Naive thymus-derived CD4-positive, alpha-beta T cell (primary cell): ENCODE data around the gene CAVIN1. TPM values are rescaled to one million over a fixed set of nuclear protein-coding genes. Genes with fewer than 3 reads are reported as not detected.

Experiments
- ATAC-seq: fragments of 150-1000 bp; cut with Tn5 transposase; 2 replicates; pipeline ENCODE4 v1.10.0; 2021; ENCODE audit warnings: mild to moderate bottlenecking, moderate library complexity
- CTCF ChIA-PET: fragments of 350-600 bp; sonication (Branson Sonifier 250); formaldehyde crosslinking; loops from one replicate; lab custom pipeline; 2021; ENCODE audit warnings: antibody characterized with exemption; lab: Charles Lee
- POLR2A ChIA-PET: fragments of 350-600 bp; sonication (Branson Sonifier 250); formaldehyde crosslinking; loops from one replicate; lab custom pipeline; 2021; ENCODE audit warnings: antibody characterized with exemption, inconsistent platforms; lab: Charles Lee
- DNase-seq, 9 donors: peaks; one replicate each; pipeline versions ENCODE4 v3.0.0 to v3.0.0-alpha.2; 2020 to 2022; ENCODE audit warnings: mixed read lengths in 1 of 9
- H3K27ac ChIP-seq: one replicate; pipeline ENCODE4 v1.7.0; 2013; ENCODE audit warnings: mild to moderate bottlenecking, low read depth, low read length, moderate library complexity
- H3K27me3 ChIP-seq, 2 donors: one replicate each; pipeline ENCODE4 v1.7.0; 2013; ENCODE audit warnings: low read length in 2 of 2, mild to moderate bottlenecking in 2 of 2, moderate library complexity in 2 of 2; ENCODE audit not compliant: control insufficient read depth in 2 of 2, insufficient read depth in 2 of 2
- H3K36me3 ChIP-seq, 3 experiments: 1 replicate in 2 of 3; 2 replicates in 1 of 3; pipeline ENCODE4 v1.7.0; 2013; ENCODE audit warnings: low read length in 3 of 3, mild to moderate bottlenecking in 3 of 3, moderate library complexity in 1 of 3; ENCODE audit not compliant: insufficient read depth in 3 of 3, control insufficient read depth in 2 of 3
- H3K4me1 ChIP-seq, 2 donors: one replicate each; pipeline ENCODE4 v1.7.0; 2013; ENCODE audit warnings: low read length in 2 of 2, mild to moderate bottlenecking in 2 of 2, moderate library complexity in 1 of 2; ENCODE audit not compliant: control insufficient read depth in 2 of 2, insufficient read depth in 2 of 2
- H3K4me3 ChIP-seq: 2 replicates; pipeline ENCODE4 v1.7.0; 2013; ENCODE audit warnings: mild to moderate bottlenecking, low read length
- H3K9me3 ChIP-seq, 3 experiments: 1 replicate in 2 of 3; 2 replicates in 1 of 3; pipeline ENCODE4 v1.7.0; 2013; ENCODE audit warnings: low read length in 3 of 3; ENCODE audit not compliant: control insufficient read depth in 2 of 3
- H3K27ac Mint-ChIP-seq, 9 donors: one replicate each; pipeline ENCODE4 v1.8.0; 2020 to 2022; ENCODE audit warnings: mixed read lengths in 9 of 9, mild to moderate bottlenecking in 8 of 9, moderate library complexity in 5 of 9, inconsistent platforms in 2 of 9
- H3K27me3 Mint-ChIP-seq, 5 donors: one replicate each; pipeline ENCODE4 v1.8.0; 2021 to 2022; ENCODE audit warnings: mixed read lengths in 5 of 5, mild to moderate bottlenecking in 1 of 5
- H3K36me3 Mint-ChIP-seq, 5 donors: one replicate each; pipeline ENCODE4 v1.8.0; 2020 to 2022; ENCODE audit warnings: mixed read lengths in 5 of 5, mild to moderate bottlenecking in 3 of 5, inconsistent platforms in 1 of 5
- H3K4me1 Mint-ChIP-seq, 7 donors: one replicate each; pipeline ENCODE4 v1.8.0; 2020 to 2022; ENCODE audit warnings: mixed read lengths in 7 of 7, mild to moderate bottlenecking in 3 of 7, inconsistent platforms in 1 of 7
- H3K4me3 Mint-ChIP-seq, 10 donors: one replicate each; pipeline ENCODE4 v1.8.0; 2020 to 2022; ENCODE audit warnings: mild to moderate bottlenecking in 10 of 10, mixed read lengths in 10 of 10, moderate library complexity in 6 of 10, inconsistent platforms in 2 of 10
- H3K9me3 Mint-ChIP-seq, 11 donors: one replicate each; pipeline ENCODE4 v1.8.0; 2020 to 2022; ENCODE audit warnings: mixed read lengths in 11 of 11, mild to moderate bottlenecking in 4 of 11, inconsistent platforms in 1 of 11, moderate library complexity in 1 of 11
- intact Hi-C, 2 donors: fragments of 100-400 bp; cut with micrococcal nuclease; formaldehyde crosslinking; loops; one replicate each; pipeline ENCODE4 v1.15.1; 2023
- polyA plus RNA-seq, 2 donors: library from polyadenylated mRNA; unstranded; fragments of 300-500 nt; fragmentation: Illumina TruSeq; gene quantifications; one replicate each; pipeline ENCODE4 v1.2.3, GENCODE V29; 2021
- total RNA-seq, 6 experiments: library from RNA in 5 of 6; stranded (reverse) in 5 of 6; gene quantifications; 1 replicate in 5 of 6; 2 replicates in 1 of 6; pipeline ENCODE4 v1.2.3 and lab custom pipeline; 2021 to 2026

The CAVIN1 gene
- total and polyA plus RNA-seq, 7 experiments from 2014 or later = 0.25 to 3.8 (median 0.81) TPM; not detected in 2

DNA sequence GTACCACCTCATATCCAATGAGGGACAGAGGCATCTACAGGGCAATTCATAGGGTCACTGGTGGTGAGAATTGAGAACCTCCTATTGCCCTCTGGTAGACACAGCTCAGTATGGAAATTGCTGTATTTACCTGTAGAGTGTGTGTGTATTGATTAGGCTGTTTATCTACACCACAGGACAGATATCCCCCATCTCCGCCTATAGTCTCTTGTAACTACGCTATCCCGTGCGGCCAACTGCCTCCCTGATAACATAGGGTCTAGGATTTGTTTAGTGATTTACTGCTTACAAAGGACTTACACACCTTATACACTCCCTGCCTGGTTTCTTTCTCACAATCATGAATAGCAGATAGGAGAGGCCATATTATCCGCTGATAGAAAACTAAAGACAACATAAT lies 33.2 kb downstream of the CAVIN1 start:
- H3K4me1 Mint-ChIP-seq = peaks cover 30 to 48% (median 41%) of the 10 kb centered on the region in 7 donors
- no peak for ATAC-seq
- peak overlapping the region; percentile 94 for H3K27ac ChIP-seq

DNA sequence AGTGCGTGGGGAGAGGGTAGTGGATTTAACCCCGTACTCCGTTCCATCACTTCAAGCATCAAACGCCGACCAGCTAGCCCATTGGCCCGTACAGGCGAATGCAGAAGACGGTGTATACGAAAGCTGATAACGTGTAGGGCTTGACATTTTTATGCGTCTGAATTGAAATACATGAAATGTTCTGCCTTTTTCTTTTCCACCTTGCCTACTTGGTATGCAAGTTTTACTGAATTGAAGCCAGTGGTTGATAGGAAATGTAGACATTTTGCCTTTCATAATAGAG lies 34.0 kb downstream of the CAVIN1 start:
- ChIA-PET CTCF (interaction anchor here (0.6 to 2.4 kb wide), 9 partner anchors 9 to 189 kb away, joined by 3 to 11 read pairs (median 4); partner anchors contain the start of gene PSMC3IP), POLR2A (interaction anchor here (0.7 to 4.0 kb wide), 44 partner anchors 9 to 979 kb away, joined by 3 to 51 read pairs (median 5); partner anchors contain the start of genes CAVIN1, DHX58, DNAJC7 and GHDC)
- DNase-seq (no peak), ATAC-seq (peak; percentile 73)
- Mint-ChIP-seq H3K4me3 (peak overlapping the region; percentile 87 to 99 (median 96)), H3K27ac (peak overlapping the region; percentile 99 to 100 (median 100)), H3K36me3 (peaks cover 0 to 7% (median 0%) of the 10 kb centered on the region in 5 donors), H3K27me3 (peaks cover 0 to 3% (median 0%) of the 10 kb centered on the region in 5 donors), H3K4me1 (peaks cover 33 to 56% (median 45%) of the 10 kb centered on the region in 7 donors), H3K9me3 (peaks cover 0 to 4% (median 0%) of the 10 kb centered on the region in 11 donors)
- Histone ChIP-seq H3K9me3 (no peaks in the 10 kb centered on the region), H3K4me1 (peaks cover 13 to 20% of the 10 kb centered on the region in 2 donors), H3K4me3 (peak overlapping the region; percentile 65), H3K36me3 (peaks cover 0 to 7% (median 0%) of the 10 kb centered on the region in 3 experiments), H3K27me3 (no peaks in the 10 kb centered on the region), H3K27ac (peak overlapping the region; percentile 94)
- intact Hi-C loops = loop anchor here (1.0 to 10.0 kb wide), 11 partner anchors 18 to 998 kb away; partner anchors contain the start of genes DNAJC7 (in 2 of the 2), ATP6V0A1 (in 1 of the 2) and KCNH4 (in 1 of the 2)

More for the DNA sequence above, 33.2 kb downstream of the CAVIN1 start:
- H3K4me1 ChIP-seq = peaks cover 13 to 20% of the 10 kb centered on the region in 2 donors
- no peak overlapping the region for H3K4me3 ChIP-seq
- no peaks in the 10 kb centered on the region for H3K27me3 ChIP-seq
- intact Hi-C loops = loop anchor here (1.0 to 10.0 kb wide), 11 partner anchors 17 to 997 kb away; partner anchors contain the start of genes DNAJC7 (in 2 of the 2), ATP6V0A1 (in 1 of the 2) and KCNH4 (in 1 of the 2)
- H3K9me3 Mint-ChIP-seq = peaks cover 0 to 4% (median 0%) of the 10 kb centered on the region in 11 donors
- no peak for DNase-seq
- ChIA-PET POLR2A (interaction anchor here (0.7 to 4.0 kb wide), 11 partner anchors 9 to 1189 kb away, joined by 3 to 51 read pairs (median 11); partner anchors contain the start of gene STAT5A), CTCF (interaction anchor here (0.6 to 2.4 kb wide), 3 partner anchors 77 to 196 kb away, joined by 3 to 9 read pairs (median 7); partner anchors contain the start of genes GHDC and PSMC3IP)
- no peaks in the 10 kb centered on the region for H3K9me3 ChIP-seq
- peaks cover 0 to 7% (median 0%) of the 10 kb centered on the region in 5 donors for H3K36me3 Mint-ChIP-seq
- peaks cover 0 to 3% (median 0%) of the 10 kb centered on the region in 5 donors for H3K27me3 Mint-ChIP-seq
- peak overlapping the region; percentile 29 to 99 (median 74) for H3K4me3 Mint-ChIP-seq
- H3K36me3 ChIP-seq = peaks cover 0 to 7% (median 0%) of the 10 kb centered on the region in 3 experiments
- peak overlapping the region; percentile 99 to 100 (median 100) for H3K27ac Mint-ChIP-seq

DNA sequence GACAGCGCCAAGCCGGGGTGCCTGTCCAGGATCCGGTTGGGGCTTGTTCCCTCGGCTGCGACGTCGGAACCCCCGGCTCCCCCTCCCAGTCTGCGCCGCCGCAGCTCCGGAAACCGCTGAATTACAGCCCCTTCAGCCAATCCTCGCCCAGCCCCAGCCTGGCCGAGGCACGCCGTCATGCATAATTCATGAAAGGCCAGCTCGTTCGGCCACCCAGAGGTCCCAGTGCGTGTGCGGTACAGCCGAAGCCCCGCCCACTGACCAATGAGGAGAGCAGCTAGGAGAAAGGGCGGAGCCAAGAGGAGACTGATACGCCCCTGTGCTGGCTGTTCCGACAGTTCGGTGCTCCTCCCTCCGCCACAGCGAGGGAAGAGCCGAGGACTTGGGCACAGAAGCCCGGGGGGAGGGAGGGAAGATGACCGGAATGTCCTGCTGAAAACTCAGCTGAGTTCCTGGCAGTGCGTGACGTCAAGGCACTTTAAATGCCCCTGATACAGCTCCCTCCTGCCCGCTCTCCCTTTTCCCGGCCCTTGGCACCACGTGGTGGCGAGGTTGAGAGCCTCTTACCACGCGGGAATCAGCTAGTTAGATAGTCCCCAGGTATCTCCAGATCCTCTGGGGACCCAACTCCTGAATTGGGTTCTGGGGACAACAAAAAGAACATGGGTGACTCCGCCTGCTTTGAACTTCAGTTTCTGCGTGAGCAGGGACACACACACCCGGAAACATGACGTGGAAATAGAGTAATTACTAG lies 34.5 kb downstream of the CAVIN1 start, which contains the start of gene STAT3:
TSS of gene STAT3 (minus strand) at position 62 of the 754 bp plus-strand sequence. CDS start 39,926 bp downstream, outside the sequence.
- ATAC-seq = peak; percentile 93
- no peaks in the 10 kb centered on the region for H3K9me3 ChIP-seq
- no peaks in the 10 kb centered on the region for H3K27me3 ChIP-seq
- peaks cover 0 to 4% (median 0%) of the 10 kb centered on the region in 11 donors for H3K9me3 Mint-ChIP-seq
- peaks cover 0 to 3% (median 0%) of the 10 kb centered on the region in 5 donors for H3K27me3 Mint-ChIP-seq
- peaks cover 13 to 20% of the 10 kb centered on the region in 2 donors for H3K4me1 ChIP-seq
- H3K4me3 Mint-ChIP-seq = peak within 1 kb of the TSS; percentile 87 to 99 (median 96)
- ChIA-PET CTCF (interaction anchor here (0.6 to 2.4 kb wide), 14 partner anchors 8 to 190 kb away, joined by 3 to 11 read pairs (median 4); partner anchors contain the start of genes CAVIN1 and PSMC3IP), POLR2A (interaction anchor here (0.6 to 4.0 kb wide), 57 partner anchors 8 to 1095 kb away, joined by 3 to 51 read pairs (median 4); partner anchors contain the start of genes CAVIN1, DHX58, DNAJC7 and GHDC)
- peak within 1 kb of the TSS; percentile 99 to 100 (median 100) for H3K27ac Mint-ChIP-seq
- H3K36me3 ChIP-seq = peaks cover 0 to 7% (median 0%) of the 10 kb centered on the region in 3 experiments
- intact Hi-C loops = loop anchor here (1.0 to 10.0 kb wide), 19 partner anchors 18 to 999 kb away; partner anchors contain the start of genes ATP6V0A1 (in 2 of the 2), DNAJC7 (in 2 of the 2), RETREG3 (in 2 of the 2) and TUBG1 (in 2 of the 2)
- H3K4me3 ChIP-seq = peak within 1 kb of the TSS; percentile 65
- DNase-seq = peak; percentile 100
- H3K36me3 Mint-ChIP-seq = peaks cover 0 to 9% (median 0%) of the 10 kb centered on the region in 5 donors
- peaks cover 35 to 59% (median 48%) of the 10 kb centered on the region in 7 donors for H3K4me1 Mint-ChIP-seq
- H3K27ac ChIP-seq = peak within 1 kb of the TSS; percentile 94

DNA sequence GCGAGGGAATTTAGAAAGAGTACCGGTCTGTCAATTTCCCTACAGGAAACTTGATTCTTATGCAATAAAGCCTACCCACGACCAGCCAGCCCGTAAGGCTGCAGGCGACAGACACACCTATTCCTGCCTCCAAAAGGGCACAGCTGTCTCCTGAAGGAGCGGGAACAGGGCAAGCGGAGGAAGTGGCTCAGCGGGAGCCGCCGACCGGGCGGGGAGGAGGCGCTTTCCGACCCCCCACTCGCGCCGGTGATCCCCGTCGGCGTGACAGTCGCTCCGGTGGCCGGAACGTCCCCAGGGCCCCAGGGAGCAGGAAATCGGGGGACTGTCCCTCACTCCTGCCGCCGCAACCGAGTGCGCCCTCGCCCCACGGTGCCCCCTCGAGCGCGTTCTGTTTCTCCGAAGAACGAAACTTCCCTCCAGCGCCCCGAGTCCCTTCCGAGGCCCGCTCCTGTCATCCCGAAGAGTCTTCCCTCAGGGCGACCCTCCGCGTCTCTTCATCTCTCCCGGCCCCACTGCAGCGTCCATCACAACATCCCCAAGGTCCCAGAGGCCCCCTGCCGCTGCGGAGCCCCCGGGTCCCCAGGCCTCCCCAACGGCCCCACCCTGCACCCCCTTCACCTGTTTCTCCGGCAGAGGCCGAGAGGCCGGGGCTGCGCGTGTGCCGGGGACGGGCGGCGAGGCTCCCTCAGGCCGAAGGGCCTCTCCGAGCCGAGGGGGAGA lies 35.2 kb downstream of the CAVIN1 start:
- peak overlapping the region; percentile 87 to 99 (median 96) for H3K4me3 Mint-ChIP-seq
- POLR2A ChIA-PET = interaction anchor here (0.6 to 4.0 kb wide), 51 partner anchors 7 to 1096 kb away, joined by 3 to 51 read pairs (median 4); partner anchors contain the start of genes CAVIN1, DNAJC7, GHDC and MLX
- DNase-seq (peak in 7 of 9 donors; percentile 28 to 63 (median 40)), ATAC-seq (no peak)
- Histone ChIP-seq H3K36me3 (peaks cover 0 to 7% (median 0%) of the 10 kb centered on the region in 3 experiments), H3K4me1 (peaks cover 13 to 20% of the 10 kb centered on the region in 2 donors), H3K9me3 (no peaks in the 10 kb centered on the region), H3K4me3 (peak overlapping the region; percentile 65), H3K27me3 (no peaks in the 10 kb centered on the region), H3K27ac (peak overlapping the region; percentile 94)
- CTCF ChIA-PET = interaction anchor here (0.9 to 2.4 kb wide), 11 partner anchors 9 to 139 kb away, joined by 3 to 11 read pairs (median 4); no protein-coding TSS in a partner anchor
- H3K27me3 Mint-ChIP-seq = peaks cover 0 to 3% (median 0%) of the 10 kb centered on the region in 5 donors
- H3K9me3 Mint-ChIP-seq = peaks cover 0 to 4% (median 0%) of the 10 kb centered on the region in 11 donors
- peak overlapping the region; percentile 99 to 100 (median 100) for H3K27ac Mint-ChIP-seq
- peaks cover 0 to 9% (median 0%) of the 10 kb centered on the region in 5 donors for H3K36me3 Mint-ChIP-seq
- intact Hi-C loops = loop anchor here (1.0 to 10.0 kb wide), 18 partner anchors 18 to 999 kb away; partner anchors contain the start of genes ATP6V0A1 (in 2 of the 2), DNAJC7 (in 2 of the 2), RETREG3 (in 2 of the 2) and TUBG1 (in 2 of the 2)
- H3K4me1 Mint-ChIP-seq = peaks cover 42 to 65% (median 55%) of the 10 kb centered on the region in 7 donors

GRCh38 chr17:42386777-42387657 lies 36.0 kb downstream of the CAVIN1 start:
- peak overlapping the region; percentile 94 for H3K27ac ChIP-seq
- H3K27ac Mint-ChIP-seq = peak overlapping the region; percentile 99 to 100 (median 100)
- peaks cover 0 to 4% (median 0%) of the 10 kb centered on the region in 11 donors for H3K9me3 Mint-ChIP-seq
- H3K27me3 Mint-ChIP-seq = peaks cover 0 to 3% (median 0%) of the 10 kb centered on the region in 5 donors
- H3K36me3 ChIP-seq = peaks cover 0 to 7% (median 0%) of the 10 kb centered on the region in 3 experiments
- H3K4me1 Mint-ChIP-seq = peaks cover 37 to 69% (median 63%) of the 10 kb centered on the region in 7 donors
- no peaks in the 10 kb centered on the region for H3K27me3 ChIP-seq
- H3K4me3 Mint-ChIP-seq = peak overlapping the region; percentile 87 to 99 (median 96)
- peaks cover 13 to 20% of the 10 kb centered on the region in 2 donors for H3K4me1 ChIP-seq
- ChIA-PET CTCF (no interaction called here), POLR2A (interaction anchor here (0.6 to 4.0 kb wide), 8 partner anchors 11 to 137 kb away, joined by 3 to 51 read pairs (median 11); no protein-coding TSS in a partner anchor)
- peak in 5 of 9 donors; percentile 25 to 56 (median 39) for DNase-seq
- peaks cover 0 to 9% (median 0%) of the 10 kb centered on the region in 5 donors for H3K36me3 Mint-ChIP-seq
- intact Hi-C loops = loop anchor here (5.0 to 10.0 kb wide), 4 partner anchors 70 to 1000 kb away; partner anchors contain the start of genes ATP6V0A1 (in 1 of the 2) and KCNH4 (in 1 of the 2)
- peak overlapping the region; percentile 65 for H3K4me3 ChIP-seq
- no peak for ATAC-seq
- no peaks in the 10 kb centered on the region for H3K9me3 ChIP-seq
